Stimulated activated CD8-positive, alpha-beta memory T cell treated with anti-CD3 and anti-CD28 coated beads, Interleukin-12 subunit alpha, Interleukin-12 subunit beta, amount 100 ng/mL, for 24 hours (primary cell): Measurements from ENCODE around the gene NXPH2.
"Not testable (repeated sequence)": the region's sequence is repeated elsewhere in the genome, so short reads cannot be mapped to it uniquely, and the experiment has no call there.

Source experiments
- DNase-seq: peaks from one replicate; pipeline ENCODE4 v3.0.0-alpha.2; 2020; ENCODE audit errors: extremely low read depth

NXPH2 gene

DNA sequence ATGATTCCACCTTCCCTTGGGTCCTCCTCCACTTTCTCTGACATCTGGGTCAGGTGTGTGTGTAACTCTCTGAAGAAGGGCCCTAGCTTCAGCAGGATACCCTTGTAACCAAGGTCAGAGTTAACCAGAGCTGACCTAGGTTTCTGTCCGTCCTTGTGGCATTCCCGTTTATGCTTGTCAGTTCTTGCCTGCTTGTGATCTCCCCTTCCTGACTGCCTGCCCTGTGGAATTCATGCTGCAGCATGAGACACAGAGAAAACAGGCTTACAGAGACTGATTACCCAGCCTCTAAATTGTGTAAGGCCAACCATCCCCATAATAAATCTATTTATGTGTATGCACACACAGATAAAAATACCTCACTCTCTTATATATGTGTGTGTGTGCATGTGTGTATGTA is 22.8 kb downstream of the NXPH2 start:
- no peak for DNase-seq

DNA sequence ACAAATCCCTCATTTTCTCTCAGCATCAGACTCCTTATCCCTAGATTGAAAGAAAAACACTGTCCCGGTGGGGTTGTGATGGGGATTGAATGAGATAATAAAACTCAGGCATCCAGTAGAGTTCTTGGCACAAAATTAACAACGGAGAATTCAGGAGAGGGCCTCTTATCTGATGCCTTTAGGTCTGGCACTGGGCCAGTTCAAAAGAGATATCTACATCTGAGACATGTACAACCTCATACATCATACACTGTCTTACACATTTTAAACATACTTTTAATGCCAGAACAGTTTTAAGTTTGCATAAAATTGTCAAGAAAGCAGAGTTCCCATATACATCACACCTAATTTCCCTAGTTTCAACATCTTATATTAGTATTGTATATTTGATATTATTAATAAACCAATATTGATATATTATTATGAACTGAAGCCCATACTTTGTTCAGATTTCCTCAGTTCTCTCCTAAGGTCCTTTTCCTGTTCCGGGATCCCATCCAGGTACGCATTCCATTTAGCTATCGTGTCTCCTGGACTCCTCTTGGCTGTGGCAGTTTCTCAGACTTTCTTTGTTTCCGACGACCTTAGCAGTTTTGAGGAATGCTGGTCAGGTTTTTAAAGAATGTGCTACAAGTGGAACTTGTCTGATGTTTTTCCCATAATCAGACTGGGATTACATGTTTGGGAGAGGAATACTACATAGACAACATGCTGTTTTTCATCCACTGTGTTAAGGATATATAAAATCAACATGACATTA is 27.8 kb downstream of the NXPH2 start:
- DNase-seq, result no peak

DNA sequence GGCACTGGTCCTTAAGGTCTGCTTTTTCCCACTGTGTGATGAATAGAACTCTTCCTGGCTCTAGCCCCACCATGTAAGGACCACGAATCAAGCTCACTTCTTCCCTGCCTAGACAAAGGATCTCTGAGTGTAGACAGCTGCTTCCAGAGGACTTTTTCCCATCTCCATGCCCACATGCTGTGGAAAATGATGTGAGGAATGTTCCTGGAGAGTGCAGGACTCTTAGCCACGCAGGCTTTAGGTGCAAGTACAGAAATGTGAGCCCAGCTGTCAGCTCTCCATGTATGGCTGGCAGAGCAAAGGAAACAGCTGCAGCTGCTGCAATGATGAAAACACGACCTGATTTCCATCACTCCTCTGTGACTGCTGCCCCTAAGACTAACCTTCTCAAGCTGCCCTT is 35.5 kb downstream of the NXPH2 start:
- DNase-seq, result no peak

DNA sequence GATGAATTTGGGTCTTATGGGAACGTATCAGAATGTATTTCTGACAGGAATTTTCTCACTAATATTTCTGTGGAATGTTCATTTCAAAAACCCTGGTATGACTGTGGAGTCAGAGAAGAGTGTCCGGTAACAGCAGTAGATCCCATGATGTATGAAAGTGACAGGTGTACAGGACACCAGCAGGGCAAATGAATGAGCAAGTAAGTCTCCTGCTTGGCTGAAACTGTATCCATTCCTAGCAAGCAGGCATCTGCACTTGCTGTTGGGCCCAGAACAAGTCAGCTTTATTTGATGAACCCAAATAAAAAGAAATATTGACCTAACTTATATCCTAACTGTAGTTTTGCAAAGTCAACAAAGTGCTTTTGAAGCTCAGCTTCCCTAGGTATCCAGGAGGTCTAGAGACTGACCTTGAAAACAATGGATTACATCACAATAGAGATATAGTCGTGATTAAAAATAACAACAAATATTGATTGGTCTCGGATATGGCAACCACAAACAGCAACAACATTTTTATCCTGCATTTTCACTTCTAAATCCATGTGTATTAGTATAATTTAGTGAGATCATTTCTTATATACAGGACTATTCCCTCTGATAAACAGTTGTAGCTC is 37.6 kb downstream of the NXPH2 start:
- DNase-seq, result no peak

DNA sequence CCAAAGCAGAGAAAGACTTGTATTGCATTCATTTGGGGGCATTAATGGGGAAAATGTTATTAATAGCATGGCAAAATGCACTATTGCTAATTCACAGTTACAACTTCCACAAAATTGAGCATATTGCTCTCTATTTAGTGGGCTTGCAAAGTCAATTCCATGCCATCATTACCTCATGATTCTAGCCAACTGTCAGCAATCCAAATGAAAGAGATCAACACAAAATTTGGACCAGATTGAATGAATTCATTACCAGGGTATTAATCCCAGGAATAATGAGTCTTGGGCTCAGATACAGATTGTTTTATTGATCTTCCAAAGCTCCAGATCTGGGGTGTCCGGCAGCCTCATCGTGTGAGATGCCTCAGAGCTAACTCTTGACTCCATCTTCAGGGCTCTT is 38.3 kb downstream of the NXPH2 start:
- DNase-seq, result no peak

DNA sequence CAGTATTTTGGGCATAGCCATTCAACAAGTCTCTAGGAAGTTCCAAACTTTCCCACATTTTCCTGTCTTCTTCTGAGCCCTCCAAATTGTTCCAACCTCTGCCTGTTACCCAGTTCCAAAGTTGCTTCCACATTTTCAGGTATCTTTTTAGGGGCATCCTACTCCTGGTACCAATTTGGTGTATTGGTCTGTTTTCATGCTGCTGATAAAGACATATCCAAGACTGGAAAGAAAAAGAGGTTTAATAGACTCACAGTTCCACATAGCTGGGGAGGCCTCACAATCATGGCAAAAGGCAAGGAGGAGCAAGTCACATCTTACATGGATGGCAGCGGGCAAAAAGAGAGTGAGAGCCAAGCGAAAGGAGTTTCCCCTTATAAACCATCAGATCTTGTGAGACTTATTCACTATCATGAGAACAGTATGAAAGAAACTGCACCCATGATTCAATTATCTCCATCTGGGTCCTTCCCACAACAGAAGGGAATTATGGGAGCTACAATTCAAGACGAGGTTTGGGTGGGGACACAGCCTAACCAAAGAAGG is 43.1 kb downstream of the NXPH2 start:
- not testable (repeated sequence) for DNase-seq

DNA sequence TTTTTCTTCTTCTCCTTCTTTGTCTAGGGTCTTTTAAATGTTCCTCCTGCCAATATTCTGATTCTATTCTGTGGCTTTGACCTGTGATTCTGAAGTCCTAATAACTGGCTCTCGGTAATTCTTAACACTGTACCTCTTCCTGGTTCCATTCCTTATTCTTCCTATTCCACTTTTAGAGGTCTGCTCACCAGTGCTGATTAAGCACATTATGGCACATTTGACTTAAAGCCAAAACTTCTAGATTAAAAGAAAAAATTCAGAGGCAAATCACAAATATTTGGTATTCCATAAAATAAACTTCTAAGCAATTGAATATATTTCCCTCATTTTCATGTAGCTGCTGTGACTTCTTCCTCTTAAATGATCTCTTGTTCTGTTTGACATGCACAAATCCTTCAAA is 47.5 kb downstream of the NXPH2 start:
- no peak for DNase-seq

DNA sequence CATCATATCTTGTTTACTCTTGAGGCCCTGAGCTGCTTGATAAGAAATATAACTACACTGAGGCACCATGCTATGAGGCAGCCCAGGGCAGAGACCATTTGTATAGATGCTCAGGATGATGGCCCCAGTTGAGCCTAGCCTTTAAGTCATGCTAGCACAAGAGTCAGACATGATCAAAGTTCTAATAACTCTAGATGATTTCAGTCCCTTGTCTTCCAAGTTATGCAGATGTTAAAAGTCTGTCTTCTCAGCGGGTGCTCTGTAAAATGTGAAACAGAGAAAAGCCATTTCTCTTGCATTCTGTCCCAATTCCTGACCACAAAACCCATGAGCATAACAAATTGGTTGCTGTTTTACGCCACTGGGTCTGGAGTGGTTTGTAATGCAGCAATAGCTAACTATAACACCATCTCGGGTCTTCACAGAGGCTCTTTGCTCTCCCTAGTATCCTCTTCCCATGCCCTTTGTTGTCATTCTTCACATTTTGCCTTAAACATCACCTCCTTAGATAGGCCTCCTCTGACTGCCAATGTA is 49.6 kb downstream of the NXPH2 start:
- no peak for DNase-seq

DNA sequence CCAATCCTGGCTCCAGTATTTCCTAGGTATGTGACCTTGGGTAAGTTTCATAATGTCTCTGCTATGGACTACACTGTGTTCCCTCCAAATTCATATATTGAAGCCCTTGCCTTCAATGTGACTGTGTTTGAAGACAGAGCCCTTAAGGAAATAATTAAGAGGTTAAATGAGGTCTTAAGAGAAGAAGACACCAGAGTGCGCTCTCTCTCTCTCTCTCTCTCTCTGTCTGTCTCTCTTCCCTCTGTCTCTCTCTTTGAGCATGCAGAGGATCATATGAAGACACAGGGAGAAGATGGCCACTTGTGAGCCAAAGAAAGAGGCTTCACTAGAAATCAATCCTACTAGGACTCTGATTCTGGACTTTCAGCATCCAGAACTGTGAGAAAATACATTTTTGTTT is 52.2 kb downstream of the NXPH2 start:
- no peak for DNase-seq

DNA sequence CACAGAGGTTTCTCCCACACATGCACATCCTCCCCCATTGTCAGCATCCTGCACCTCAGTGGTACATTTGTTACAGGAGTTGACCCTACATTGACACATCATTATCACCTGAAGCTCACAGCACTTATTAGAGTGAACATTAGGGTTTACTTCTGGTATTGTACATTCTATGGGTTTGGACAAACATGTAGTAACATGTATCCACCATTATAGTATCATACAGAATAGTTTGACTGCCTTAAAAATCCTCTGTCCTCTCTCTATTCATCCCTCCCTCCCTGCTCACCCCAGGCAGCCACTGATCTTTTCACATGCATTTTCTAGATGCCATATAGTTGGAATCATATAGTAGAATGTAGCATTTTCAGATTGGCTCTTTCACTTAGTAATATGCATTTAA is 53.5 kb downstream of the NXPH2 start:
- DNase-seq, result no peak

DNA sequence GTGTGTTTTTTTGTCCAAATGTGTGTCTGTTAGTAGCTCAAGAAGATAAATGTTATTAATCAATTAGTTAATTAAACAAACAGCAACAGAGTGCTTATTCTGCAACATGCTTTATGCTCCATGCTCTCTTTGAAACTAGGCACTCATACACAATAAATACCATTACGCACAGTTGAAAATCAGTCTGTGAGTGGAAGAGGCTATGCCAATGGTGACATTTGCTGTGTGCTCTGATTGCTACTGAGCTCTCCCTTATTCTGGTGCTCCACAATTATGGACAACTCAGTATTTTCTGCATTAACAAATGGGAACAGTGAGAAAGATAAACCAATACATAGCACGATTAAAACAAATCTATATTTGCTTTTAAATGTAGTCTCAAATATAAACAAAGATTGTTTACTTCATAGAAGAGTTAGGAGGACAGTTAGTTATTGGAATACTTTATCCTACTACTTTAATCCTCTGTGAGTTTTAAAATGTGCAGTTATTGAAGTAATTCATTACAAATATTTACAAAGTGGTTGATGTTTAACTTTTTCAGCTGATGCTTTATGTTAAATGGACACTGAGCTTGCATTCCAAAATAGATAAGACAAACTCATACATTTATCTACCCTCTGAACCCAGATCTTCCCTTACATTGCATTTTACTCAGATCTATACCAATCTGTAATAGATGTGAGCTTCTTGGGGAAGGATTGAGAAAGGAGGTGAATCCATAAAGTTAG is 55.3 kb downstream of the NXPH2 start:
- no peak for DNase-seq

DNA sequence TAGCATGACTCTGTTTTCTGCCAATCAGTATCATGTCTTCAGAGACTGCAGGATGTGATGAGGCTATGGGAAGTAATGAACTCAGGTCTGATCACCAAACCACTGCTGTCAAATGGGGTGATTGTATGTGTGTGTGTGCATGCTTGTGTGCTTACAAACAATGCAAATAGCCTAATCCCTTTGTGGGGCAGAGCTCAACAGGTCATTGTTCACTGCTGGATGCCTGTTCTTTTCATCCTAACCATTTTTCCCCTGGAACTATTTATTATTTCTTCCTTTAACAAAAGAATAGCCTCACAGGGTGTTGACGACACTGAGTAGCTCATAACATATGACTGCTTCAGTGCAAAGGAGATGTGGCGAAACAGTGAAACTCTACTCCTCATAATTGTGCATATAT is 55.9 kb downstream of the NXPH2 start:
- DNase-seq, result no peak

DNA sequence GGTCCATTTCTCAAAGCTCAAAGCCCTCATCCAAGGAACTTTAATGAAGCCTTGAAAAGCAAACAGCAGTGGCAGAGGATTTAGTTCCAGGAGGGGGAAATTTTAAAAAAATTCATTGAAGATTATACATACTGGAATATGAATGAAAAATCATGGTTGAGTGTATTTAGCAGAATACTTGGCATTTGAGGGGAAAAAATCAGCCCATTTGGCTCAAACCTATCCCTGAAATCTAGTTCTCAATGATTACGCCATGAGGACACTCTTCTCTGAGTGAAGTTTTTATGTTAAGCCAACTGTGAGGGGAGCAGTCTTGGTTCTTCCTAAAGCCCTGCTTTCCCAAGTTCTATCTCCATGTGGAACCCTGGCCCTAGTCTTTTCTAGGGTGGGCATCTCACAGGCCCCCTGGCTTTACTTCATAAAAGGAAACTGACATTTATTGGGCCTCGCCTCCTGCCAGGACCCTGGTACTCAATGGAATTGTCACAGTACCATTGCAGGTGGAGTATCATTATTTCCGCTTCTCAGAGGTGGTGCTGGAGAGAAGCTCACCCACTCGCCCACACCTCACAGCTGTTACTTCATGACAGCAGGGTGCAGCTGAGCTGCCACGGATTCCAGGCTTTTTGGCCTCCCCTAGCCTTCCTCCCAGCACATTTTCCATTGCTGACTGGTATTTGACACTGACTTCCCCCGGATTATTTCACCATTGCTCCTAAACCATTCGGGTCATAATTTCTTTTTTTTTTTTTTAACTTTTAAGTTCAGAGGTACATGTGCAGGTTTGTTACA is 56.8 kb downstream of the NXPH2 start:
- no peak for DNase-seq

DNA sequence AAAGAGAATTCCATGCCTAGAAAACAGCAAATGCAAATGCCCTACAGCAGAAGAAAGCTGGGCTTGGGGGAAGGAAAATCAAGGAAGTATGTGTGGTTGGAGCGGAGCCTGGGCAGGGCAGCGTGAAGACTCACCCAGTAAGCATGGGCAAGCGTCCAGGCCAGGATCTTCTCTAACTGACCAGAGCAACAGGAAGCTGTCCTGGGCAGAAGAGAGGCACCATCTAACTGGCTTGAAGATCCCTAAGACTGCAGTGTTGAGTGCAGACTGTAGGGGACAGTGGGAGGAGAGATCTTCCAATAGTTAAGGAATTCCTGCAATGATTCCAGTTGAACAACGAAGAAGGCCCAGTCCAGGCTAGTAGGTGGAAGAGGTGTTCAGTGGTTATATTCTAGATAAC is 57.9 kb downstream of the NXPH2 start:
- DNase-seq, result no peak

DNA sequence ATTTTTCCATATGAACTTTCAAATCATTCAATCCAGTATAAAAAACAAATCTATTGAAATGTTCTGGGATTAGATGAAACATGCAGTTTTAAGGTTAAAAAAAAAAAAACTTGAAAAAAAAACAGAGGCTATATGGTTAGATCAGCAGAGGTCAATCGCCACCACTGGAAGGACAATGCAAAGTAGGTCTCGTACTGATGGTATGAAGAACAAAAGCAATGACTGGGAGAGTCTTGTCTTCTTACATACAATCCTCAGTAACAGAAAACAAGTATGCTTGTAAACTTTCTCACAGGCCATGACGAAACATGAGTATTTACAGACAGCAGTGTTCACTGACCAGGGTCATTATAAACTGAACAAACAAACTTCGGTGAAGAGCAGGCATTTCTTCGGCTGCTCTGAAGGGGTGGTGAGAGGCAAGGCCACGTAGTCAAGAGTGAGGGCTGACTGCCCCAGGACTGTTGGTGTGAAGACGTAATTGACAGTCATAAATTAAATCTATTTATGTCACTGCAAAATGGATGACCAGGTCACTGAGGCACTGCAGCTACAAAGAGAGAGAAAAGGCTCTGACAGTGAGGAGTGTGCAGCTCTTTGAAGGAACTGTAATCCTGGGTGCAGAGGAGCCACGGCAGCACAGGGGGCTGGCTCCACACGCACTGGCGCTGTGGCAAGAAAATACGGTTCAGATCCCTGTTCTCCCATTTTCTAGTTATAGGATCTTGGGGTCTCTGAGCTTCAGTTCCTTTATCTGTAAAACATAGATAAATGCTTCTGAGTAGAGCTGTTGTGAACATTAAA is 60.0 kb downstream of the NXPH2 start:
- no peak for DNase-seq

DNA sequence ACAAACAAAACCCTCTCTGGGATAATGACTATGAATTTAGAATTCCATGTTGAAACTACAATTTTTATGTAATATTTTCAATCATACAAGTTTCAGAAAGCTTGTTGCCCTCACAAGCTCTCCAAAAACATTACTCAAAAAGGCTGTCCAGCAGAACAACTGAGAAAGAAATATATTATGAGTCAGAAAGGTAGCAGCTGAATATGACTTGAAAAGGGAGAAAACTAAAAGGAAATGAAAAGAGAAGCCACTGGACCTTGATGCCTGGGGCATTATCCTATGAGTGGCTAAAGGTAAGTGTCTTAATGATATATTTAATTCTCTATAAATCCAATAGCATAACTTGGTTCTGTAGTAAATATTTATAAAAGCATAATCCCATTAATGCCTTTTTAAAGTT is 61.8 kb downstream of the NXPH2 start:
- no peak for DNase-seq

DNA sequence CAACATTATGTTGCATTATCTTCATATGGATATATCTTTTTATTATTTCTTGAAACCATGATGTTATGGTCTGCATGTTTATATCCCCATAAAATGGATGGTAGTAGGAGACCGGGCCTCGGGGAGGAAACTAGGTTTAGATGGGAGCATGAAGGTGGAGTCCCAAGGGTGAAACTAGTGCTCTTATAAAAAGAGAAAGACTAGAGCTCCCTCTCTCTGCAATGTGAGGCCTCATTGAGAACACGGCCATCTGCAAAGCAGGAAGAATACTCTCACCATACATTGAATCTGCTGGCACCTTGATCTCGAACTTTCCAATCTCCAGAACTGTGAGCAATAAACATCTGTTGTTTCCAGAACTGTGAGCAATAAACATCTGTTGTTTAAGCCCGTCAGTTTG is 64.0 kb downstream of the NXPH2 start:
- DNase-seq, result no peak

DNA sequence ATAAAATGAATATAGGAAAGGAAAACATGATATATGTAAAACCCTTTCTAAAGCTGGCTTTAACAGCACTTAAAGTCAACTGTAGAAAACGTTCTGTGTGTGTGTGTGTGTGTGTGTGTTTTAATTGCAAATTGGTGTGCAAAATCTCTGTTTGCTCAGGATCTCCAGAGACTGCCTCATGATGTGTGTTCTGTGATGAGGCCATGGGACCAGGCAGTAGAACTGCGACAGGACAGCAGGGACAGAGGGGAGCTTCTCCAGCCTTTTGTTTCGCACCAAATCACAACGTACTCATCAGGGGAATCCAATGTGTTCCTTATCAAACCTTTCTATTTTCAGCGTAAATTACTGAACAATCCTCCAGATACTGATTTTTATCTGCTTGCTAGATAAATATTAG is 66.7 kb downstream of the NXPH2 start:
- no peak for DNase-seq

DNA sequence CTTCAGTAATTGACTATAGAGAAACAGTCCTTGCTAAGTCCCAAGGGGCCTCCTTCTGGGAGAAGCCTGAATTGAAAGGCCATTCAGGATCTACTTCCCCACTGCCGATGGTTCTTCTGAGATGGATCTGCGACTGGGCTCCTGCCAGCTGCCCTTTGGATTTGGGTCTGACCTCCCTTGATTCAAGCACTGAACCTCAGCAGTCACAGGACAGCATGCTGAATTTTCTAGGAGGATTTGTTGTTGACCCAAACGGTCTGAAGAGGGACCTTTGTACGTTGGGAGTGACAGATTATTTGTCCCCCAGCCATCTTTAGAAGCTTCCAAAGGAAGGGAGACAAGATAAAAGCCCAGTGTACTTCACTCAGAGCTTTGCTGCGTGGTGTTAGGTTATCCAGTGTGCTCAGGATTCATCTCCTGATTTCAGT is 67.1 kb downstream of the NXPH2 start:
- no peak for DNase-seq

DNA sequence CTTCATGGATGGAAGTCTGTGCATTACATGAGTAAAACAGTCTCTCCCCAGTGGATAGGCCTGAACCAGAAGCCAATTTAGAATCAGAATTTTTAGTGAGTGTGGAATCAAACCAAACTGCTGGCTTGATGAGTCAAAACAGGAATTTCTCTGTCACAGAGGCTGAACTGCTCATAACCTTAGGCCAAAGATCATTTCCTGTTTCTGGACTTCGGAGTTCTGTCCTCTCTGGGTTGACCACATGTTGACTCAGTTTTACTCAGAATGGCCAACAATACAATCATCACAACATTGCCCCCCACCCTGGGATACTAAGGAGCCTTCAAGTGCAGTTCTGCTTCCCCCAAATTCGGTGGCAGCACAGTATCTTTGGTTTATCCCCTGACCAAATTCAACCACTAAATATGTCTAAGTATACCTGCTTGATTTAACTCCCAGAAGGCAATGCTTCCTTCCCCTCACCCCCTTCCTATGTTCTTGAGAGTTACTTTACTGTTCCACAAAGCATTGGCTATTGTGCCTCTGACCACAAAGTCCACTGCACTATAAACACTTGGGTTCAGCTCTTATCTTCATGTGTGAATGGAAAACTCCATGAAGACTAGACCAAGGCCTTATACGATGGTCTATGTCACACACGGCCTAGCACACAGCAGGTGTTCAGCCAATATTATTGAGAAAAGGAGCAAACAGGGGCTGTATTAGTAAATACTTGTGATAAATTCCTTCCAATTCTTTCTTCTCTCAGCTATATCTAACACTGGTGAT is 67.8 kb downstream of the NXPH2 start:
- DNase-seq, result no peak
